ENCODE results near the gene PPP1R14C. TPM values are rescaled to one million over a fixed set of nuclear protein-coding genes. Genes with fewer than 3 reads are reported as not detected.

The PPP1R14C gene
- total RNA-seq, 1 experiment from 2014 or later: not detected

- no peak for DNase-seq (ENCODE audit: low spot score)
These were observed 106.4 kb downstream of the PPP1R14C start for GRCh38 chr6:150249261-150249660.

GRCh38 chr6:150250826-150251225 is 108.0 kb downstream of the PPP1R14C start:
- no peak for DNase-seq (ENCODE audit: low spot score)

GRCh38 chr6:150251566-150252186 is 108.8 kb downstream of the PPP1R14C start:
- no peak for DNase-seq (ENCODE audit: low spot score)

- no peak for DNase-seq (ENCODE audit: low spot score)
These were observed 110.0 kb downstream of the PPP1R14C start for GRCh38 chr6:150252714-150253444.

- DNase-seq (ENCODE audit: low spot score): no peak
These were observed 110.6 kb downstream of the PPP1R14C start for GRCh38 chr6:150253489-150253888.

- DNase-seq (ENCODE audit: low spot score): no peak
These were observed 111.9 kb downstream of the PPP1R14C start for GRCh38 chr6:150254770-150255169.

GRCh38 chr6:150255840-150256239 is 113.0 kb downstream of the PPP1R14C start:
- DNase-seq (ENCODE audit: low spot score): no peak

- DNase-seq (ENCODE audit: low spot score): peak; percentile 62
These were observed 113.9 kb downstream of the PPP1R14C start for GRCh38 chr6:150256618-150257272.

GRCh38 chr6:150258381-150258780 is 115.5 kb downstream of the PPP1R14C start:
- no peak for DNase-seq (ENCODE audit: low spot score)

- no peak for DNase-seq (ENCODE audit: low spot score)
These were observed 118.1 kb downstream of the PPP1R14C start for GRCh38 chr6:150260931-150261330.

GRCh38 chr6:150261997-150262697 is 119.3 kb downstream of the PPP1R14C start:
- no peak for DNase-seq (ENCODE audit: low spot score)

- no peak for DNase-seq (ENCODE audit: low spot score)
These were observed 121.0 kb downstream of the PPP1R14C start for GRCh38 chr6:150263765-150264404.

- DNase-seq (ENCODE audit: low spot score): no peak
These were observed 123.5 kb downstream of the PPP1R14C start for GRCh38 chr6:150266309-150266708.

GRCh38 chr6:150266963-150267685 is 124.3 kb downstream of the PPP1R14C start:
- no peak for DNase-seq (ENCODE audit: low spot score)

- DNase-seq (ENCODE audit: low spot score): no peak
These were observed 125.1 kb downstream of the PPP1R14C start for GRCh38 chr6:150267686-150268561.

GRCh38 chr6:150269130-150269856 is 126.4 kb downstream of the PPP1R14C start:
- DNase-seq (ENCODE audit: low spot score): no peak

GRCh38 chr6:150269857-150270223 is 127.0 kb downstream of the PPP1R14C start:
- peak; percentile 67 for DNase-seq (ENCODE audit: low spot score)

- no peak for DNase-seq (ENCODE audit: low spot score)
These were observed 127.6 kb downstream of the PPP1R14C start for GRCh38 chr6:150270330-150271052.

GRCh38 chr6:150271172-150271500 is 128.3 kb downstream of the PPP1R14C start:
- DNase-seq (ENCODE audit: low spot score): no peak

All from H4 (cell line).